ENCODE data around the gene DDT. TPM values are rescaled to one million over a fixed set of nuclear protein-coding genes. Genes with fewer than 3 reads are reported as not detected.
"Not testable (repeated sequence)": the region's sequence is repeated elsewhere in the genome, so short reads cannot be mapped to it uniquely, and the experiment has no call there.

The DDT gene
- total RNA-seq, 1 donor from 2014 or later: 51.6 TPM

DNA sequence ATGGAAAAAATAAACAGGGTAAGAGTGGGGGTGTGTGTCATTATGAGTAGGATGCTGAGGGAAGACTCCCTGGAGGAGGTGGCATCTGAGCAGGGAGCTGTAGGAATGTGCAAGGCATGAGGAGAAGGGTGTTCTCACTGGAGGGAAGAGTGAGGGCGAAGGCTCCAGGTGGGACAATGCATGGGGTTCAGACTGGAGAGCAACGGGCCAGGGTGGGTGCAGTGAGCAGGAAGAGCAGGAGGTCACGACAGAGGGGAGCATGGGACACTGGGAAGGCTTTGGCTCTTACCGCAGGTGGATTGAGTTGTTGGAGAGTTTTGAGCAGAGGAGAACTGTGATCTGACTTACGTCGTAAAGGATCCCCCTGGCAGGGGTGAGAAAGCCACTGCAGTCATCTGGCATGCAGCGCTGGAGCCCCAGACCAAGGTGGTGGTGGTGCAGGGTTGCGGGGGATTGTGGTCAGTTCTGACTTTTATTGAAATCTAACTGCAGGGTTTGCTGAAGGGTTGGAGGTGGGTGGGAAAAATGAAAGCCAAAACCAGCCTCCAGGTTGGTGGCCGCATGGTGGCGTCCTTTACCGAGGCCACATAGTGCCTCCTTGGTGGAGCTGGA is 21.3 kb downstream of the DDT start:
- not testable (repeated sequence) for DNase-seq

- DNase-seq: not testable (repeated sequence)
These were observed 22.9 kb downstream of the DDT start for GRCh38 chr22:23951383-23951782.

DNA sequence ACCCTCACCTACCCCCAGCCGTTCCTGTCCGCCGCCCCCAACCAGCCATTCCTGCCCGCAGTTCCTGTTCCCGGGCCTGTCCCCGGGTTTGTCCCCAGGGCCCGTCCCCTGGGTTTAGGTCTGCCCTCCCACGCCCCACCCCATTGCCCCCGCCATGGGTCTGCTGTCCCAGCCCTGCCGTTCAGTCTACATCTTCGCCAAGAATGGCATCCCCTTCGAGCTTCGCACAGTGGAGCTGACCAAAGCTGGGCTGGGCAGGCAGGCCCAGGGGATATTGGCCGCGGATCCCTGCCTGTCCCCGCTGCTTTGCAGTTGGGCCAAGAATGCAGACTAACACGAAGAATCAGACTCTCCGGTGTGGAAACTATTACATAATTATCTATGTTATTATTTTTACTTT is 24.5 kb downstream of the DDT start:
- not testable (repeated sequence) for DNase-seq

- DNase-seq: not testable (repeated sequence)
These were observed 26.9 kb downstream of the DDT start for GRCh38 chr22:23947391-23947790.

GRCh38 chr22:23940166-23940565 is 34.1 kb downstream of the DDT start:
- not testable (repeated sequence) for DNase-seq

DNA sequence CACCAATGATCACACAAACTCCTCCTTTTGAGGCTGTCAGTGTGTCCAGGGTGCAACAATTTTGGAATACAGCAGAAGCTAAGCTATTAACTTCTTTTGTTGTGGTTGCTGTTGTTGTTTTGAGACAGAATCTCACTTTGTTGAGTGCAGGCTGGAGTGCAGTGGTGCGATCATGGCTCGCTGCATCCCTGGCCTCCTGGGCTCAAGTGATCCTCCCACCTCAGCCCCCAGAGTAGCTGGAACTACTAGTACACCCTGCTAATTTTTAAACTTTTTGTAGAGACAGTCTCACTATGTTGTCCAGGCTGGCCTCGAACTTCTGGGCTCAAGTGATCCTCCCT is 35.3 kb downstream of the DDT start:
- no peak for DNase-seq

GRCh38 chr22:23938328-23939016 is 35.8 kb downstream of the DDT start:
- no peak for DNase-seq

DNA sequence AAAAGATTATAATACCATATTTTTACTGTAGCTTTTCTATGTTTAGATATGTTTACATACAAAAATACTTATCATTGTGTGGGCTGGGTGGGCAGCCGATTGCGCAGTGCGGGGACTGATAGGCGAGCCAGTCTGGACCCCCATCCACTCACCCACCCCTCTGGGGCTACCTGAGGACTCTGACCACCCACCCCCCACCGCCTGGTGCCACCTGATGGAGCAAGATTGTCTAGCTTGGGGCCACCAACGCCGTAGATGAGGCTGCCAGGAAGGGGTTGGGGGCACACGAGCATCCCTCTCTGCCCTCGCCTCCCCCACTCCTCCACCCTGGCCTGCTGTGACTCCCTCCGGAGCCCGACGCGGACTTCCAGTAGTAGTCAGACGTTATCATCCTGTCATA is 47.7 kb downstream of the DDT start:
- DNase-seq: no peak

DNA sequence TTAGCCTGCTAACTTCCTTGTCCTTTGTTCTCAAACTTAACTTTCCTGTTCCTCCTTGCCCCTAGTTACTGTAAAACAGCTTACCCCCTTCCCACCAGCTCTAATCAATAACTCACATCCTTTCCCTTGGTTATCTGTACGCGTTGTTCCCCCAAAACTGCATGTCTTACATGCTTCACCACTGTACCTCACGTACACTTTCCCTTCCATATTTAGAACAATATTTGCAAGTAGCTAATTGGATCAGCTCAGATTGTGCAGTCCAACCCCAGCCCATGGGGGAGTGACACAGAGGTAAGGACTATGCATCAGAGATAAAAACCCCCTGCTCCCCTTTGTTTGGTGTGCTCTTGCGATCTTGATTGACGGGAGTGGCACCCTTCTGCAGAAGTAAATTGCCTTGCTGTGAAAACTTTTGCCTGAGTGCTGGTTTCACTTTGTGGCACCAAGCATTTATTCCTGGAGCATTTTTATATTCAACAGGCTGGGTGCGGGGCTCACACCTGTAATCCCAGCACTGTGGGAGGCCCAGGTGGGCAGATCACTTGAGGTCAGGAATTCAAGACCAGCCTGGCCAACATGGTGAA is 49.1 kb downstream of the DDT start:
- DNase-seq: no peak

DNA sequence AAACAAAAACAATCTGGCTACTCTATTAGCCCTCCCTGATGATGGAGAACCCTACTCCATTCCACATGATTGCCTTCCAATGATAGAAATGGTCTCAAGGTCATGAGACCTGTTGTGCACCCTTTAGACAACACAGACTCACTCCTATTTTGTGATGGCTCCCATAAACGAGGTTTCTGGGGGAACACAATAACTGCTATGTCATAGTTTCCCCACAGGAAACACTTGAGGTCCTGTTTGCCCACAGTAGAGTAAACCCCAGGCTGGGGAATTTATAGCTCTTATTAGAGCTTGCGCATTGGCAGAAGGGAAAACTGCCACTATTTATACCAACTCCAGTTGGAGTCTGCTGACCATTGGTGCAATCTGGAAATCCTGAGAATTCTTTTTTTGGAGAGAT is 51.3 kb downstream of the DDT start:
- DNase-seq: no peak

DNA sequence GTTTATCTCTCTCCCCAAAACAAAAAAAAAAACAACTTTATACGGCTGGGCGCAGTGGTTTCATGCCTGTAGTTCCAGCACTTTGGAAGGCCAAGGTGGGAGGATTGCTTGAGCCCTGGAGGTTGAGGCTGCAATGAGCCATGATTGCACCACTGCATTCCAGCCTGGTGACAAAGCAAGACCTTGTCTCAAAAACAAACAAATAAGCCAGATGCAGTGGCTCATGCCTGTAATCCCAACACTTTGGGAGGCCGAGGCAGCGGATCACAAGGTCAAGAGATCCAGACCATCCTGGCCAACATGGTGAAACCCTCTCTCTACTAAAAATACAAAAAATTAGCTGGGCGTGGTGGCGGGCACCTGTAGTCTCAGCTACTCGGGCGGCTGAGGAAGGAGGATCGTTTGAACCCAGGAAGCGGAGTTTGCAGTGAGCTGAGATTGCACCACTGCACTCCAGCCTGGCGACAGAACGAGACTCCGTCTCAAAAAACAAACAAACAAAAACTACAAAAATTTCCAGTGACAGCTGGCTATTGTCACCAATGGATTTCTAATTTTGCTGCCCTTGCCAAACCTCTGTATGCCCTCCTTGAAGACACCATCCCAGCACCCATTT is 52.5 kb downstream of the DDT start:
- not testable (repeated sequence) for DNase-seq

Other genes with a start within 250 kb of the DDT start
- 4.3 TPM for gene ZNF70, start 223.3 kb downstream of the DDT start, total RNA-seq
- gene VPREB3, start 220.0 kb downstream of the DDT start, total RNA-seq: not detected
- 0.30 TPM for gene C22orf15, start 211.5 kb downstream of the DDT start, total RNA-seq
- gene CHCHD10, start 206.5 kb downstream of the DDT start, total RNA-seq: 17.1 TPM
- 4.9 TPM for gene MMP11, start 201.6 kb downstream of the DDT start, total RNA-seq
- gene SMARCB1, start 187.5 kb downstream of the DDT start, total RNA-seq: 24.8 TPM
- gene DERL3, start 135.4 kb downstream of the DDT start, total RNA-seq: 0.49 TPM
- 4.2 TPM for gene SLC2A11, start 116.6 kb downstream of the DDT start, total RNA-seq
- 69.8 TPM for gene MIF, start 80.1 kb downstream of the DDT start, total RNA-seq
- 0.89 TPM for gene GSTT2B, start 13.2 kb downstream of the DDT start, total RNA-seq
- gene DDTL, start 7.6 kb downstream of the DDT start, total RNA-seq: 0.20 TPM
- gene GSTT2, start 5.7 kb upstream of the DDT start, total RNA-seq: not detected
- not detected for gene GSTT4, start 31.0 kb upstream of the DDT start, total RNA-seq
- 39.1 TPM for gene CABIN1, start 36.9 kb upstream of the DDT start, total RNA-seq
- 0.99 TPM for gene SUSD2, start 207.0 kb upstream of the DDT start, total RNA-seq